Vagina (tissue), 2 donors: ENCODE data around the gene DOK6.

Experiments used
- POLR2A ChIP-seq, 2 donors: fragments of 450-650 bp; IDR thresholded peaks; one replicate each; pipeline ENCODE4 v1.6.1; 2017; ENCODE audit warnings: antibody characterized with exemption in 2 of 2, mild to moderate bottlenecking in 2 of 2, moderate library complexity in 2 of 2
- TF ChIP-seq, protein P1 (sequence below), 3 experiments: fragments of 450-650 bp in 2 of 3; fragments of 200-600 bp in 1 of 3; sonication (generic) in 1 of 3; IDR thresholded peaks; one replicate each; pipeline ENCODE4 v1.5.1; 2017 to 2019; ENCODE audit warnings: antibody characterized with exemption in 3 of 3, mild to moderate bottlenecking in 2 of 3, moderate library complexity in 2 of 3

DNA sequence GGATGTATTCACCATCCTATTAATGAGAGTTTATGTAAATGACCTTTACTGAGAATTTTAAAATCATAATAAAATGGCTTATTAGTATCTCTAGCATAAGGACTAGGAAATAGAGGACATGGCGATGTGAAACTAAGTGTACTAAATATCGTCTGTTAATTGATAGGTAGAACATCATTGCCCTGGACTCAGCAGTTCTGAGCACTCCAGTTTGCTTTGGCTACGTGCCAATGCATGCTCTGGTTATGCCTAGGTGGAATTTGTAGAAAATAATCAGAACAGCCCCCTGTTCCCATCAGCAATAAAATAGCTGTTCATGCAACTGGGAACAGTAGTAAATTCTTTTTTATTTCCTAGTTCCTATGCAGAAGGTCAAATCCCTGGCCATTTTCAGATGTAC lies 247.8 kb downstream of the DOK6 start:
- TF ChIP-seq, protein P1, sequence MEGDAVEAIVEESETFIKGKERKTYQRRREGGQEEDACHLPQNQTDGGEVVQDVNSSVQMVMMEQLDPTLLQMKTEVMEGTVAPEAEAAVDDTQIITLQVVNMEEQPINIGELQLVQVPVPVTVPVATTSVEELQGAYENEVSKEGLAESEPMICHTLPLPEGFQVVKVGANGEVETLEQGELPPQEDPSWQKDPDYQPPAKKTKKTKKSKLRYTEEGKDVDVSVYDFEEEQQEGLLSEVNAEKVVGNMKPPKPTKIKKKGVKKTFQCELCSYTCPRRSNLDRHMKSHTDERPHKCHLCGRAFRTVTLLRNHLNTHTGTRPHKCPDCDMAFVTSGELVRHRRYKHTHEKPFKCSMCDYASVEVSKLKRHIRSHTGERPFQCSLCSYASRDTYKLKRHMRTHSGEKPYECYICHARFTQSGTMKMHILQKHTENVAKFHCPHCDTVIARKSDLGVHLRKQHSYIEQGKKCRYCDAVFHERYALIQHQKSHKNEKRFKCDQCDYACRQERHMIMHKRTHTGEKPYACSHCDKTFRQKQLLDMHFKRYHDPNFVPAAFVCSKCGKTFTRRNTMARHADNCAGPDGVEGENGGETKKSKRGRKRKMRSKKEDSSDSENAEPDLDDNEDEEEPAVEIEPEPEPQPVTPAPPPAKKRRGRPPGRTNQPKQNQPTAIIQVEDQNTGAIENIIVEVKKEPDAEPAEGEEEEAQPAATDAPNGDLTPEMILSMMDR (IDR thresholded peaks at IDR 0.05), result no peak
- no peak for TF ChIP-seq POLR2A (IDR thresholded peaks at IDR 0.05)
